WTC11 (cell line): ENCODE data around the gene MSI2.

Source experiments
- GABPB1 ChIP-seq: sonication (generic); formaldehyde crosslinking; IDR thresholded peaks from 2 replicates; pipeline ENCODE4 v1.8.1; 2023; ENCODE audit warnings: mild to moderate bottlenecking, missing genetic modification reagents
- NFE2L1 ChIP-seq: sonication (generic); formaldehyde crosslinking; IDR thresholded peaks from 2 replicates; pipeline ENCODE4 v1.8.1; 2023; ENCODE audit warnings: missing genetic modification reagents
- SP1 ChIP-seq: sonication (generic); formaldehyde crosslinking; conservative IDR thresholded peaks from 2 replicates; pipeline ENCODE4 v1.8.1; 2022; ENCODE audit warnings: missing genetic modification reagents
- TEAD1 ChIP-seq: sonication (generic); formaldehyde crosslinking; IDR thresholded peaks from 2 replicates; pipeline ENCODE4 v1.8.0; 2022; ENCODE audit warnings: mild to moderate bottlenecking, missing genetic modification reagents
- TP53 ChIP-seq: sonication (generic); formaldehyde crosslinking; IDR thresholded peaks from 2 replicates; pipeline ENCODE4 v1.8.1; 2023; ENCODE audit warnings: mild to moderate bottlenecking, missing genetic modification reagents
- ZNF423 ChIP-seq: fragments of 250-450 bp; sonication (Bioruptor Pico); IDR thresholded peaks from 2 replicates; pipeline ENCODE4 v2.1.2; 2022; ENCODE audit warnings: mild to moderate bottlenecking, moderate library complexity
- TF ChIP-seq, protein P1 (sequence below): fragments of 200-600 bp; IDR thresholded peaks from 2 replicates; pipeline ENCODE4 v1.8.0; 2022; ENCODE audit warnings: antibody characterized with exemption
- TF ChIP-seq, protein P2 (sequence below): sonication (generic); formaldehyde crosslinking; IDR thresholded peaks from 2 replicates; pipeline ENCODE4 v1.8.0; 2023; ENCODE audit warnings: missing genetic modification reagents
- TF ChIP-seq, protein P3 (sequence below): sonication (generic); formaldehyde crosslinking; IDR thresholded peaks from 2 replicates; pipeline ENCODE4 v1.8.1; 2022; ENCODE audit warnings: low read depth, missing genetic modification reagents, borderline replicate concordance
- TF ChIP-seq, protein P4 (sequence below): sonication (generic); formaldehyde crosslinking; IDR thresholded peaks from 2 replicates; pipeline ENCODE4 v1.8.0; 2022; ENCODE audit warnings: mild to moderate bottlenecking, missing genetic modification reagents
- TF ChIP-seq, protein P5 (sequence below): sonication (generic); formaldehyde crosslinking; IDR thresholded peaks from 2 replicates; pipeline ENCODE4 v1.8.0; 2022; ENCODE audit warnings: missing genetic modification reagents

DNA sequence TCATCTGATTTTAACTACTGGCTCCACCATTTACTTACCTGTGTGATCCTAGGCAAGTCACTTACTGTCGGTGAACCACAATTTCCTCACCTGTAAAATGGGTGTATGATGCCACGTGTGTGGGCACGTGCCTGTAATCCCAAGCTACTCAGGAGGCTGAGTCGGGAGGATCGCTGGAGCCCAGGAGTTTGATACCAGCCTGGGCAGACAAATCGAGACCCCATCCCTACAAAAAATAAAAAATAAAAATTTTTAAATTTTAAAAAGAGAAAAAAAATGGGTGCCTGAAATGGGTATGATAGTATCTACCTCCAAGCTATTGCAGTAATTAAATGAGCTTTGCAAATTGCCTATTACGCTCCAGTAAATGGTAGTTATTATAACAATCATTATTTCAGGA, 263.5 kb downstream of the MSI2 start:
- TF ChIP-seq, protein P1, sequence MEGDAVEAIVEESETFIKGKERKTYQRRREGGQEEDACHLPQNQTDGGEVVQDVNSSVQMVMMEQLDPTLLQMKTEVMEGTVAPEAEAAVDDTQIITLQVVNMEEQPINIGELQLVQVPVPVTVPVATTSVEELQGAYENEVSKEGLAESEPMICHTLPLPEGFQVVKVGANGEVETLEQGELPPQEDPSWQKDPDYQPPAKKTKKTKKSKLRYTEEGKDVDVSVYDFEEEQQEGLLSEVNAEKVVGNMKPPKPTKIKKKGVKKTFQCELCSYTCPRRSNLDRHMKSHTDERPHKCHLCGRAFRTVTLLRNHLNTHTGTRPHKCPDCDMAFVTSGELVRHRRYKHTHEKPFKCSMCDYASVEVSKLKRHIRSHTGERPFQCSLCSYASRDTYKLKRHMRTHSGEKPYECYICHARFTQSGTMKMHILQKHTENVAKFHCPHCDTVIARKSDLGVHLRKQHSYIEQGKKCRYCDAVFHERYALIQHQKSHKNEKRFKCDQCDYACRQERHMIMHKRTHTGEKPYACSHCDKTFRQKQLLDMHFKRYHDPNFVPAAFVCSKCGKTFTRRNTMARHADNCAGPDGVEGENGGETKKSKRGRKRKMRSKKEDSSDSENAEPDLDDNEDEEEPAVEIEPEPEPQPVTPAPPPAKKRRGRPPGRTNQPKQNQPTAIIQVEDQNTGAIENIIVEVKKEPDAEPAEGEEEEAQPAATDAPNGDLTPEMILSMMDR: no peak
- TF ChIP-seq, protein P2, sequence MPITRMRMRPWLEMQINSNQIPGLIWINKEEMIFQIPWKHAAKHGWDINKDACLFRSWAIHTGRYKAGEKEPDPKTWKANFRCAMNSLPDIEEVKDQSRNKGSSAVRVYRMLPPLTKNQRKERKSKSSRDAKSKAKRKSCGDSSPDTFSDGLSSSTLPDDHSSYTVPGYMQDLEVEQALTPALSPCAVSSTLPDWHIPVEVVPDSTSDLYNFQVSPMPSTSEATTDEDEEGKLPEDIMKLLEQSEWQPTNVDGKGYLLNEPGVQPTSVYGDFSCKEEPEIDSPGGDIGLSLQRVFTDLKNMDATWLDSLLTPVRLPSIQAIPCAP (CRISPR knock-in tag): no peak
- TF ChIP-seq SP1 (CRISPR knock-in tag) (no peak), NFE2L1 (CRISPR knock-in tag) (no peak), TEAD1 (no peak), GABPB1 (CRISPR knock-in tag) (no peak), ZNF423 (no peak), TP53 (CRISPR knock-in tag) (no peak)
- TF ChIP-seq, protein P3, sequence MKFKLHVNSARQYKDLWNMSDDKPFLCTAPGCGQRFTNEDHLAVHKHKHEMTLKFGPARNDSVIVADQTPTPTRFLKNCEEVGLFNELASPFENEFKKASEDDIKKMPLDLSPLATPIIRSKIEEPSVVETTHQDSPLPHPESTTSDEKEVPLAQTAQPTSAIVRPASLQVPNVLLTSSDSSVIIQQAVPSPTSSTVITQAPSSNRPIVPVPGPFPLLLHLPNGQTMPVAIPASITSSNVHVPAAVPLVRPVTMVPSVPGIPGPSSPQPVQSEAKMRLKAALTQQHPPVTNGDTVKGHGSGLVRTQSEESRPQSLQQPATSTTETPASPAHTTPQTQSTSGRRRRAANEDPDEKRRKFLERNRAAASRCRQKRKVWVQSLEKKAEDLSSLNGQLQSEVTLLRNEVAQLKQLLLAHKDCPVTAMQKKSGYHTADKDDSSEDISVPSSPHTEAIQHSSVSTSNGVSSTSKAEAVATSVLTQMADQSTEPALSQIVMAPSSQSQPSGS (CRISPR knock-in tag): no peak
- TF ChIP-seq, protein P4, sequence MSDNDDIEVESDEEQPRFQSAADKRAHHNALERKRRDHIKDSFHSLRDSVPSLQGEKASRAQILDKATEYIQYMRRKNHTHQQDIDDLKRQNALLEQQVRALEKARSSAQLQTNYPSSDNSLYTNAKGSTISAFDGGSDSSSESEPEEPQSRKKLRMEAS: no peak
- TF ChIP-seq, protein P5, sequence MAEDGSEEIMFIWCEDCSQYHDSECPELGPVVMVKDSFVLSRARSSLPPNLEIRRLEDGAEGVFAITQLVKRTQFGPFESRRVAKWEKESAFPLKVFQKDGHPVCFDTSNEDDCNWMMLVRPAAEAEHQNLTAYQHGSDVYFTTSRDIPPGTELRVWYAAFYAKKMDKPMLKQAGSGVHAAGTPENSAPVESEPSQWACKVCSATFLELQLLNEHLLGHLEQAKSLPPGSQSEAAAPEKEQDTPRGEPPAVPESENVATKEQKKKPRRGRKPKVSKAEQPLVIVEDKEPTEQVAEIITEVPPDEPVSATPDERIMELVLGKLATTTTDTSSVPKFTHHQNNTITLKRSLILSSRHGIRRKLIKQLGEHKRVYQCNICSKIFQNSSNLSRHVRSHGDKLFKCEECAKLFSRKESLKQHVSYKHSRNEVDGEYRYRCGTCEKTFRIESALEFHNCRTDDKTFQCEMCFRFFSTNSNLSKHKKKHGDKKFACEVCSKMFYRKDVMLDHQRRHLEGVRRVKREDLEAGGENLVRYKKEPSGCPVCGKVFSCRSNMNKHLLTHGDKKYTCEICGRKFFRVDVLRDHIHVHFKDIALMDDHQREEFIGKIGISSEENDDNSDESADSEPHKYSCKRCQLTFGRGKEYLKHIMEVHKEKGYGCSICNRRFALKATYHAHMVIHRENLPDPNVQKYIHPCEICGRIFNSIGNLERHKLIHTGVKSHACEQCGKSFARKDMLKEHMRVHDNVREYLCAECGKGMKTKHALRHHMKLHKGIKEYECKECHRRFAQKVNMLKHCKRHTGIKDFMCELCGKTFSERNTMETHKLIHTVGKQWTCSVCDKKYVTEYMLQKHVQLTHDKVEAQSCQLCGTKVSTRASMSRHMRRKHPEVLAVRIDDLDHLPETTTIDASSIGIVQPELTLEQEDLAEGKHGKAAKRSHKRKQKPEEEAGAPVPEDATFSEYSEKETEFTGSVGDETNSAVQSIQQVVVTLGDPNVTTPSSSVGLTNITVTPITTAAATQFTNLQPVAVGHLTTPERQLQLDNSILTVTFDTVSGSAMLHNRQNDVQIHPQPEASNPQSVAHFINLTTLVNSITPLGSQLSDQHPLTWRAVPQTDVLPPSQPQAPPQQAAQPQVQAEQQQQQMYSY: no peak
